Activated naive CD8-positive, alpha-beta T cell treated with anti-CD3 and anti-CD28 coated beads, Interleukin-2, amount 50 U/mL, for 24 hours (primary cell): Measurements from ENCODE around the gene KSR1.
"Not testable (repeated sequence)": the region's sequence is repeated elsewhere in the genome, so short reads cannot be mapped to it uniquely, and the experiment has no call there.

Experiments
- ATAC-seq: fragments of 150-1000 bp; cut with Tn5 transposase; one replicate; pipeline ENCODE4 v1.10.0; 2021
- DNase-seq: peaks from one replicate; pipeline ENCODE4 v3.0.0; 2021
- H3K27ac Mint-ChIP-seq: one replicate; pipeline ENCODE4 v1.8.0; 2021; ENCODE audit warnings: mild to moderate bottlenecking, mixed read lengths
- H3K27me3 Mint-ChIP-seq: one replicate; pipeline ENCODE4 v1.8.0; 2021; ENCODE audit warnings: mixed read lengths
- H3K36me3 Mint-ChIP-seq: one replicate; pipeline ENCODE4 v1.8.0; 2021; ENCODE audit warnings: low read depth, mixed read lengths
- H3K4me1 Mint-ChIP-seq: one replicate; pipeline ENCODE4 v1.8.0; 2021; ENCODE audit warnings: mixed read lengths
- H3K4me3 Mint-ChIP-seq: one replicate; pipeline ENCODE4 v1.8.0; 2021; ENCODE audit warnings: mild to moderate bottlenecking, moderate library complexity, mixed read lengths
- H3K9me3 Mint-ChIP-seq: one replicate; pipeline ENCODE4 v1.8.0; 2021; ENCODE audit warnings: mixed read lengths

The KSR1 gene

GRCh38 chr17:27435431-27436070 is 20.7 kb upstream of the KSR1 start:
- not testable (repeated sequence) for ATAC-seq, DNase-seq, H3K27ac Mint-ChIP-seq, H3K27me3 Mint-ChIP-seq, H3K9me3 Mint-ChIP-seq, H3K36me3 Mint-ChIP-seq, H3K4me3 Mint-ChIP-seq, H3K4me1 Mint-ChIP-seq

DNA sequence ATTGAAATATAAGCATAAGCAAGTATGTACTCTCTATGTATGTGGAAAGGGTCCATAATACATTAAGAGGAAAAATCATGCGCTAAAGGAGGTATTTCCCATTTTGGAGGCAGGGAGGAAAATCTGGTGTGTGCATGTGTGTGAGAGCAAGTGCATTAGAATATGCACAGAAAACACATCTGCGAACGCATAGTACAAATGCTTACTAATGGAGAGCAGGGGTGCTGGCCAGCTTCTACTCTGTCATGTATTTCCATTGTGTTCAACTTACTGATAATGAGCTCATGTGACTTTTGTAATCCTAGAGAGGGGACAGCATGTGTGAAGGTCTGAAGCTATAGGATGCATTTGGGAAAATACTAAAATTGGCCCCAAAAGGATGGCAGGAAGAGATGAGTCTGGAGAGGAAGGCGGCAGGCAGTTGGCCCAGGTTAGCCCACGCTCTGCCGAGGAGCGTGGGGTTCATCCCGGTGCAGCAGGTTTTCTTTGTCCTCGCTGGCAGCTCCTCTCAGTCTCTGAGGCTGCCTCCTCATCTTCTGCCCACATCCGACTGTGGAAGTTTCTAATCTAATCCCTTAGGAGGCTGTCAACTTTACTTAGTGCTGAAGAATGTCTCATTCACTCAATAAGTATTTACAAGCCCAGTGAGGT is 17.8 kb upstream of the KSR1 start:
- ATAC-seq (no peak), DNase-seq (no peak)
- Mint-ChIP-seq H3K9me3 (no peaks in the 10 kb centered on the region), H3K4me3 (no peak overlapping the region), H3K27ac (no peak overlapping the region), H3K36me3 (peaks cover 2% of the 10 kb centered on the region), H3K4me1 (no peaks in the 10 kb centered on the region), H3K27me3 (peaks cover 2% of the 10 kb centered on the region)

- H3K9me3 Mint-ChIP-seq: no peaks in the 10 kb centered on the region
- H3K27me3 Mint-ChIP-seq: peaks cover 4% of the 10 kb centered on the region
- DNase-seq (no peak), ATAC-seq (no peak)
- H3K4me3 Mint-ChIP-seq: no peak overlapping the region
- H3K36me3 Mint-ChIP-seq: peaks cover 2% of the 10 kb centered on the region
- no peak overlapping the region for H3K27ac Mint-ChIP-seq
- no peaks in the 10 kb centered on the region for H3K4me1 Mint-ChIP-seq
These were observed 16.9 kb upstream of the KSR1 start for GRCh38 chr17:27439342-27439741.

DNA sequence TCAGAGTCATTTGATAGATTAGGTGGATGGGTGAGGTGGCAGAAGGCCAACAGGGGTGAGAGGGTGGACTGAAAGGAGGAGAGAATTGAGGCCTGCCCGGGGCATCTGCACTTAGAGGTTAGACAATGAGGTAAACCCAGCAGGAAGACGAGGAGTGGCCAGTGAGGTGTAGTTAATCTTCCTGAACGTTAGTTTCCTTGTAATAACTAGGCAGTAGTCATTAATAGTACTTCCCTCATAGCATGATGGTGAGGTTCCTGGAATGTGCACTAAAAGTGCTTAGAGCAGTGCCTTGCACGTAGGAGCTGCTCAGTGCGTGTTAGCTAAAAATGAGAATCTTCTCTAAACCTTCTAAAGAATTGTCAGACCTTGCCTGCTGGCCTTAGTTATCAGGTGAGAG is 13.5 kb upstream of the KSR1 start:
- no peak overlapping the region for H3K4me3 Mint-ChIP-seq
- H3K4me1 Mint-ChIP-seq: peaks cover 7% of the 10 kb centered on the region
- ATAC-seq (no peak), DNase-seq (no peak)
- peaks cover 2% of the 10 kb centered on the region for H3K36me3 Mint-ChIP-seq
- no peaks in the 10 kb centered on the region for H3K9me3 Mint-ChIP-seq
- no peak overlapping the region for H3K27ac Mint-ChIP-seq
- peaks cover 9% of the 10 kb centered on the region for H3K27me3 Mint-ChIP-seq

DNA sequence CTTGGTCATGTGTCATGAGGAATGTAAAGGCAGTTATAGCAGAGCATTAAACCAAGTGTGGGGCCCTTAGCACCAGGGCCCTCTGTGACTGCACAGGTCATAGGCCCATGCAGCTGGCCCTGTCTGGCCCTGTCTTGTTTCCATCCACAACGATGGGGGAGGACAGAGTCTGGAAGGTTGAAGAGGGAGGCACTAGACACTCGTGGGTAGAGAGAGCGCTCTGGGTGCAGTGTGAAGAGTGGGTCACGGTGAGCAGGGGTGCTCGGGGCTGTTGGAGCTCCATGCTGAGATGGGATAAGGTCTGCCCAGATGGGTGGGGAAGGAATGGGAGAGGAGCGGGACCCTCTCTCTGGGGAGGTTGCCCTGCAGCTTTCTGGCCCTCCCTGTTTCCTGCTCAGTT is 12.8 kb upstream of the KSR1 start:
- no peak overlapping the region for H3K4me3 Mint-ChIP-seq
- ATAC-seq (no peak), DNase-seq (no peak)
- peaks cover 7% of the 10 kb centered on the region for H3K4me1 Mint-ChIP-seq
- peaks cover 9% of the 10 kb centered on the region for H3K27me3 Mint-ChIP-seq
- H3K27ac Mint-ChIP-seq: no peak overlapping the region
- no peaks in the 10 kb centered on the region for H3K36me3 Mint-ChIP-seq
- H3K9me3 Mint-ChIP-seq: no peaks in the 10 kb centered on the region

DNA sequence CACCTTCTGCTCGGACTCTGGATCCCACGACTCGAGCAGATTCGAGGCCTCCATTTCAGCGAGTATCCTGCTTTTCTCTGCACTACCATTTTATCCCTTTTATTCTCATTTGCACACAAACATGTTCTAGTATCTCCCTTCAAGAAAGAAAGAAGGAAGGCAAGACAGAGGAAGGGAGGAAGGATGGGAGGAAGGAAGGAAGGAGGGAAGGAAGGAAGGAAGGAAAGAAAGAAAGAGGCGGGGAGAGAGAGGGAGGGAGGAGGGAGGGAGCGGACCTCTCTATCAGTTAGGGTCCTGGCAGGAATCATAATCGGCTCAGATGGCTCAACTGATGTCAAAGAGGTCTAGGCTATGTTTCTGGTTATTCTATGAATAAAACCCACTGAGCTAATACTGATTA is 10.3 kb upstream of the KSR1 start:
- Mint-ChIP-seq H3K36me3 (no peaks in the 10 kb centered on the region), H3K27ac (no peak overlapping the region), H3K4me3 (no peak overlapping the region), H3K27me3 (peaks cover 8% of the 10 kb centered on the region), H3K9me3 (no peaks in the 10 kb centered on the region), H3K4me1 (peaks cover 7% of the 10 kb centered on the region)
- ATAC-seq: no peak
- no peak for DNase-seq

DNA sequence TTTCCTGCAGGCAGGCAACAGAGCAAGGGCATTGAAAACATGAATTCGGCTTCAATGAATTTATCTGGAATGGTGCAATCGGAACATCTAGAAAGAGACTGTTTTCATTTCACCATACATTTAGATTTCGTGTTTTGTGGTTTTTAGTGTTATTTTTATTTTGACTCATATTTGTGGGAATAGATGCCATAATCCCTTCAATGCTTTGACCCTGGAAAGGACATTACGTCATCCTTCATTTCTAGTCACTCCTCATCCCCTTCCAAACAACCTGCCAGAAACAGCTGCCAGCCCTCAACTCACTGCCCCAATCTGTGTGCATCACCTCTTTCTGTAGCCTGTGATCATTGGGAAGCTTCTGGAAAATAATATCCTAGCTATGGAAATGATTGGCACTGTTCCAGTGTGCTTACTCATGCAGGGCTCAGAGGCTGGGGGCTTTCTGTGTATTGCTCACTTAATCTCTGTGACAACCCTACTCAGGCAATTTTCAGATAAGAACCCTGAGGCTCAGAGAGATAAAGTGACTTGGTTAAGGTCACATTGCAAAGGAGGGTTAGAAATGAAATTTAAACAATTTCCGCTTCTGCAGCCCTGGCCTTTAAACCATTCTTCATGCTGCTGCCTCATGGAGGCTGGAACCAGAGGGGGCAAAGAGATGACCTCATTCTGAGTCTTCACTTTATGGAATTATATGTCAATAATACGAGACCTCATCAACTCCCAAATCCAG is 9.5 kb upstream of the KSR1 start:
- peak overlapping the region; percentile 8 for H3K27ac Mint-ChIP-seq
- ATAC-seq: no peak
- DNase-seq: no peak
- peaks cover 8% of the 10 kb centered on the region for H3K27me3 Mint-ChIP-seq
- peaks cover 7% of the 10 kb centered on the region for H3K4me1 Mint-ChIP-seq
- no peak overlapping the region for H3K4me3 Mint-ChIP-seq
- no peaks in the 10 kb centered on the region for H3K36me3 Mint-ChIP-seq
- no peaks in the 10 kb centered on the region for H3K9me3 Mint-ChIP-seq

- not testable (repeated sequence) for H3K4me3 Mint-ChIP-seq, H3K9me3 Mint-ChIP-seq, H3K4me1 Mint-ChIP-seq, H3K27ac Mint-ChIP-seq, DNase-seq, ATAC-seq, H3K27me3 Mint-ChIP-seq, H3K36me3 Mint-ChIP-seq
These were observed 7.7 kb upstream of the KSR1 start for GRCh38 chr17:27448534-27448933.

DNA sequence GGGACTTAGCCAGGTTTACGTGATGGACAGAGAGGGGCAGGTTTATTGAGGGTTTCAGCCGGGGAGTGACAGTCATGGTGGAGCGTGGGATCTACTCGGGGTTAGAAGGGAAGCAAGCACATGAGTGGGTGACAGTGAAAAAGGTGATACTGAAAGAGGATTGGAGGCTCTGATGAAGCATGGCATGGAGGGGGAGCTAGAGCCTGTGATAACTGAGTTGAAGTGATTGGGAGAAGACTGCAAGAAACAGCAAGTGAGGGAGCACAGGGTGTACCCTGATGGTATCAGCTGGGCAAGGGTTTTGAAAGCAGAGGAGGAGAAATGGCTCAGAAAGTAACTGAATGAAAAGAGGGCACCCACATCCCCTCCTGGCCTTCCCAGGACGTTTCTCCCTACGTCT is 6.7 kb upstream of the KSR1 start:
- no peak for DNase-seq
- H3K4me3 Mint-ChIP-seq: no peak overlapping the region
- H3K27me3 Mint-ChIP-seq: peaks cover 7% of the 10 kb centered on the region
- H3K9me3 Mint-ChIP-seq: no peaks in the 10 kb centered on the region
- no peaks in the 10 kb centered on the region for H3K36me3 Mint-ChIP-seq
- H3K27ac Mint-ChIP-seq: no peak overlapping the region
- no peak for ATAC-seq
- H3K4me1 Mint-ChIP-seq: peaks cover 11% of the 10 kb centered on the region

GRCh38 chr17:27449988-27450387 is 6.3 kb upstream of the KSR1 start:
- no peak overlapping the region for H3K27ac Mint-ChIP-seq
- DNase-seq (no peak), ATAC-seq (no peak)
- H3K4me1 Mint-ChIP-seq: peaks cover 12% of the 10 kb centered on the region
- no peak overlapping the region for H3K4me3 Mint-ChIP-seq
- no peaks in the 10 kb centered on the region for H3K36me3 Mint-ChIP-seq
- peaks cover 7% of the 10 kb centered on the region for H3K27me3 Mint-ChIP-seq
- H3K9me3 Mint-ChIP-seq: no peaks in the 10 kb centered on the region

GRCh38 chr17:27450416-27450815 is 5.8 kb upstream of the KSR1 start:
- Mint-ChIP-seq H3K27ac (no peak overlapping the region), H3K27me3 (peaks cover 7% of the 10 kb centered on the region), H3K9me3 (no peaks in the 10 kb centered on the region), H3K4me3 (no peak overlapping the region), H3K4me1 (peaks cover 17% of the 10 kb centered on the region), H3K36me3 (no peaks in the 10 kb centered on the region)
- ATAC-seq: no peak
- DNase-seq: no peak

- Mint-ChIP-seq H3K27me3 (peaks cover 2% of the 10 kb centered on the region), H3K4me1 (peaks cover 15% of the 10 kb centered on the region), H3K9me3 (no peaks in the 10 kb centered on the region), H3K27ac (no peak overlapping the region), H3K4me3 (no peak overlapping the region), H3K36me3 (no peaks in the 10 kb centered on the region)
- no peak for DNase-seq
- no peak for ATAC-seq
These were observed 4.3 kb upstream of the KSR1 start for GRCh38 chr17:27451906-27452305.

DNA sequence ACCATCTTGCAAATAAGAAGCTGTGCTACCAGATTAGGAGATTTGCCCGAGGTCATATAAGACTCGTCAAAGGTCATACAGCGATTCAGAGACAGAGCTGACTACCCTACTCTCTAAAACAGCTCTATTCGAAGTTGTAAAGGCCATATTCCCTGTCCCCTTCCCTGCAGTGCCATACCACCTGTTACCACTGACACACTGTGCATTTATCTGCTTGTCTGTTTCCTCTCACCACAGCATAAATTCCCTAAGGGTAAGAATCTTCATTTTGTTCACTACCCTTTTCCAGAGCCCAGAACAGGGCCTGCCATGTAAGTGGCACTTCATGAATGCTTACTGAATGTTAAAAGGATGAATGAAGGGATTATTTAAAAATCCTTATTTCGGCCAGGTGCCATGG is 3.4 kb upstream of the KSR1 start:
- H3K9me3 Mint-ChIP-seq: no peaks in the 10 kb centered on the region
- H3K4me3 Mint-ChIP-seq: no peak overlapping the region
- no peak for DNase-seq
- H3K27ac Mint-ChIP-seq: no peak overlapping the region
- peaks cover 15% of the 10 kb centered on the region for H3K4me1 Mint-ChIP-seq
- H3K27me3 Mint-ChIP-seq: peaks cover 2% of the 10 kb centered on the region
- no peaks in the 10 kb centered on the region for H3K36me3 Mint-ChIP-seq
- no peak for ATAC-seq

GRCh38 chr17:27453471-27453870 is 2.8 kb upstream of the KSR1 start:
- no peaks in the 10 kb centered on the region for H3K36me3 Mint-ChIP-seq
- DNase-seq (no peak), ATAC-seq (no peak)
- H3K27me3 Mint-ChIP-seq: peaks cover 2% of the 10 kb centered on the region
- H3K4me3 Mint-ChIP-seq: no peak overlapping the region
- peaks cover 20% of the 10 kb centered on the region for H3K4me1 Mint-ChIP-seq
- no peak overlapping the region for H3K27ac Mint-ChIP-seq
- H3K9me3 Mint-ChIP-seq: no peaks in the 10 kb centered on the region

GRCh38 chr17:27454089-27454488 is 2.2 kb upstream of the KSR1 start:
- no peaks in the 10 kb centered on the region for H3K36me3 Mint-ChIP-seq
- H3K27me3 Mint-ChIP-seq: no peaks in the 10 kb centered on the region
- no peak overlapping the region for H3K4me3 Mint-ChIP-seq
- H3K4me1 Mint-ChIP-seq: peaks cover 26% of the 10 kb centered on the region
- DNase-seq: no peak
- H3K9me3 Mint-ChIP-seq: no peaks in the 10 kb centered on the region
- ATAC-seq: no peak
- H3K27ac Mint-ChIP-seq: no peak overlapping the region
